Ammon's horn (tissue), 1 donor: ENCODE measurements around the gene LHFPL6.

Experiments used
- DNase-seq: peaks from one replicate; pipeline ENCODE4 v3.0.0-alpha.2; 2016; ENCODE audit warnings: low spot score

LHFPL6 gene

DNA sequence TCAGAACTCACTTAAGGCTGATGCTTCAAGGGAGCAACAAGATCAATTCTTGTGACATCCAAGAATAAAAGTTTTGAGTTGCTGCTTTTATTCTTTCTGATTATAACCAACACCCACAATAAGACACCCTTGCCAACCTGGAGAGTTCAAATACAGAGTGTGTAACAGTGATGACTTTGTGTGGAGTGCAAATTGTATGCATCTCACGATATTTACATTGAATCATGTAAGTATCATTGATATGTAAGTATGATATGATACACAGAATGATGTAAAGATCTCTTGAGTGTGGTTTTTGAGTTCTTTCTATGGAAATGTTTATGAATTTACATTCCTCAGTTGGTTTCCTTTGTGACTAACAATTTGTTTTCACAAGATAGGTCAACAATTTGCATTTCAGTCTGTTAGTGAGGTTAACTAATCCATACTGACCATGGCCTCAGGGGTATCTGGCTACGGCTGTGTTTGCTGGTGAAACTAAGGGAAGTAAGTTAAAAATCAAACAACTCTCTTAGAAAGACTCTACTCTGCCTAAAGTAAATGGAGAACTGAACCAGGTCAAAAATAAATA is 12.4 kb downstream of the LHFPL6 start:
- no peak for DNase-seq

DNA sequence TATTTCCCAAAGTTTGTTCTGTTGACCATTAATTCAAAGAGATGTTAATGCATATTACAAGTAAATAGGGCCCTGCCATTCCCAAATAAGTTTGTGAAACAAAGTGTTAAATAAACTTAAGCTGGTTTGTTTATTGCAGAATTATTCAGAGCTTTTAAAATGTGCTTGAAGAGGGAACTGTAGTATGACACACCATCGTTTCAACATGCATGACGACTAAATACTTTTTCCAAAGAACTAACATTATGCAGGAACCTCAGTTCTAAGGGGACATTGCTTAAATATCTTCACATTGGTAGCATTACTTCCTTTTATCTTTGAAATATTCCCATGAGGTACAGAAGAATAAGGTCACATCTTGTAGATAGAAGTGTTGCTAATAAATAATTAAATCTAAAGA is 14.6 kb downstream of the LHFPL6 start:
- no peak for DNase-seq

DNA sequence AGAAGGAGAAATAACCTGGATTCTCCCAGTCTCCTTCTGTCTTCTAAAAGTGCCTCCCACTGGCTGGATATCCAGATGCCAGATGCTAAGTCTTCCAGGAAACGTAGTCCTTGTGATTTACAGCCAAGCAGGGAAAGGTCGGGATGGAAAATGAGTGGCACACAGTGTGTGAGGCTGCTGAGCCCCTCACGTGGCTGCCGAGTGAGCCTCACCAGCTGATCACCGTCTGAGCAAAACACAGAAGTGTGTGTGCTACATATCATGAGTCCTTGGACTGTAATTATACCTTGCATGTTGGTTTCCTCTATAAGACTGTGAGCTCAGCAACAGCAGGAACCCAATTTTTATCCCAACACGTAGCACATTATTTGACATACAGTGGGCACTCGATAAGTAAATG is 15.1 kb downstream of the LHFPL6 start:
- DNase-seq, result no peak

DNA sequence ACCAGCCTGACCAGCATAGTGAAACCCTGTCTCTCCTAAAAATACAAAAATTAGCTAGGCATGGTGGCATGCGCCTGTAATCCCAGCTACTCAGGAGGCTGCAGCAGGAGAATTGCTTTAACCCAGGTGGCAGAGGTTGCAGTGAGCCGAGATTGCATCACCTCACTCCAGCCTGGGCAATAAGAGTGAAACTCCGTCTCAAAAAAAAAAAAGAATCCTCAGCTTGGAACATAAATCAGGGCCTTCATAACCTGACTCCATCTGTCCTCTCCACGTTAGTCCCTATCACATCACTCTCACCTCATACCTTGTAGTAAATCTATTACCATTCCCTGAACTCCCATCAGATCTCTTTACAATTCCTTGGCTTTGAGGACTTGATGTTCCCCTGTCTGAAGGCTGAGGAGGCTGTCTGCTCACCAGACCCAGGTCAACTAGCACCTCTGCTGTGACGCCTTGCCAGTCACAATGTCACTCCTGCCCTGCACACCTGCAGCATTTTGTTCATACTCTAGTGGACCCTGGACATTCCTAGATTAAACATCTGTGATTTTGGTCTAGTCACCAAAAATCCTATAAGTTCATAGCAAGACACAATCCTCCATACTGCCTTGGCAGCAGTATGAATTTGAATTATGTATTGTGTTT is 15.9 kb downstream of the LHFPL6 start:
- DNase-seq, result no peak

DNA sequence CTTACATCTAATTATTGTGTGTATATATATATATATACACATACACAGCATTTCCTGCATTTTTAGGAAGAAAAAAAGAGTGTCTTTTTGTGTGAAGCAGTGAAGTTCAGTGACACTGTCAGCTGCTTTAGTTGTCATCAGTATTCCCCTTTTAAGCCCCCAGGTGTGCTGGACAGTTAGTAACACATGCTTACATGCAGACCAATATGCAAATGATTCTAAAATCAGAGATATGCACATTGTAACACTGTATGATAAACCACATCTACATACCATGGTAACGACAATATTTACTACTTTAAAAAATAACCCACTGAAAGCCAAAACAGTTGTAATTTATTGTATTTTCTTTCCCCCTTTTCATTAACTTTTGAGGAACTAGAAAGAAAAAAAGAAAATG is 16.8 kb downstream of the LHFPL6 start:
- no peak for DNase-seq

DNA sequence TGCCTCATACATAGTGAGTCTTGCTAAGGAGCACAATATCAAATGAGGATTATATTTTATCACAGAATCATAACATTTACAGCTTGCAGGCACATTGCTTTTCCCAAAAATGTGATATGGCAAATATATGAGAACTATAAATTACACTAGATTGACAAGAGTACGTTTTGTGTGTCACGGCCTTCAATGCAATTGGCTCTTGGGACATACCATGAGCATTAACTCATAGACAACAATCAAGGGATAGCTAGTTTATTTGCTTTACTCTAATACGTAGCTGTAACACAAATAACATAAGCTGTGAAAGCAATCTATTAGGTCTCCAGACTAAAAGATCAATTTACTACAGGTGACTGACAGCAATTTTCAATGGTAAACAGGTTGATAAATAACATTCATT is 17.8 kb downstream of the LHFPL6 start:
- DNase-seq, result no peak

DNA sequence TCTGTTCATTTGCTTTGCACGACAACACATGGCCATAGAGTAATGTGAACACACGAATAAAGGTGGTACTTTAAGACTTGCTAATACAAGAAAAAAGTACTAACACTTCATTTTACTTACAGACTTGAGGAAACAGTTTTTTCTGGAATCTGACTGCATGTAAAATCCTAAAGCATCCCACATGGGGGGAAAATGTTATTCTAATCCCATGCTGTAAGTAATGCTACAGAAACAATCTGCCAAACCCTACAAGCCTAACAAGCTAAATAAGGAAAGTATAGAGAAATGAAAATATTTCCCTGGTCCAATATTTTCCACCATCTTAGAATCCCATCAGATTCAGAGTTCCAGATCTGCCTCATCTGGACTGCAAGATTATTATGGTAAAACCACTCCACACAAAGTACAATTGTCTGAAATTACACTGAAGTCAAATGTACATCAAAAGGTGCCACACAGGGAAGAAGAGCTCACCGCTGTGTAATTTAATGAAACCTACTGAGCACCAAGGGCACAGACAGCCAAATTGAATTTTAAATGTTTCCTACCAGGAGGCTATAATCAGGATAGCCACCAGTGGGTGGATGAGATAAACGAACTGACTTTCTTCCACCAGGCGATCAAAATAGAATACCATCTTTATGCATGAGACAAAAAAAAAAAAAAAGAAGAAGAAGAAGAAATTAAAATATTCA is 22.0 kb downstream of the LHFPL6 start:
- DNase-seq, result no peak

DNA sequence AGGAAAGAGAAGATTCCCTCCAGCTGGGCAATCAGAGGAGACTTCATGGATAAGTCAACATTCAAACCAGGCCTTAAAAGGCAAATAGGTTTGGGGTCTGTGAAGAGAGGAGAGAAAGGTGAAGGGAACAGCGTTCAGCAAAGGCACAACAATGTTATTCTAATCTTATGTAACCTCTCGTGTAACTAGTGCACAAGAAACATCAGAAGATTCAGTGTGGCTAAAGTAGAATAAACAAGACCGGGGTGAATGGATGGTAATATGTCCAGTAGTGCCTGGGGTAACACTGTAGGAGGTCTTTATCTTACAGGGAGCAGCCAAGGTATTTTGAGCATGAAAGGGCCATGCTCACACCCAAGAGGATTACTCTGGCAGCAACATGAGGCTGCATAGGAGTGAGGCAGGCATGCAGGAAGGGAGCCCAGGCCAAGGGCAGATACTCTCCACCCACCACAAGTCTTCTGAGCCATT is 24.1 kb downstream of the LHFPL6 start:
- DNase-seq, result no peak

DNA sequence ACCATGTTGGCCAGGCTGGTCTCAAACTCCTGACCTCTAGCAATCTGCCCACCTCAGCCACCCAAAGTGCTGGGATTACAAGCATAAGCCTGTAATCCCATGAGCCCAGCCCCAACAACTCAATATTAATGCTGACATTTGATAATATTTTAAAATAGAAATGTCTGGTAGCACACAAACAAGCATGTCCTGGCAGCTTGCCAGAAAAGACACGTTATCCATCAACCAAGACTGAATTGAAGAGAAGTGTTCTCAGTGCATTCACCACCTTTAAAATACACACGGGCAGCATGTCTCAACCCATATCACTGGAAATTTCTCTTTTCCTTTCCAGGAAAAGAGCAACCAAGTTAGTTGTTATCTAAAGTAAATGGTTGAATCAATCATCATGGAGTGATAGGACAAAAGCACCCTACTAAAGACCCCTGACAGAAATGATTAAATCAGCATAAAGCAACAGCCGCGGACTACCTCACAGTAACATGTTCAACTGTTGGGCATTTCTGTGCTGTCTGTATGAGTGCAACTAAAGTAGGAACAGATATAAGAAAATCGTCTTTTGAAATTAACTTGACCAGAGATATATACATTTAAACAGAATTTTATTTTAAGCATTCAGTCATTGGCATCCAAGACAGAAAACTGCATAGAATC is 25.0 kb downstream of the LHFPL6 start:
- no peak for DNase-seq

DNA sequence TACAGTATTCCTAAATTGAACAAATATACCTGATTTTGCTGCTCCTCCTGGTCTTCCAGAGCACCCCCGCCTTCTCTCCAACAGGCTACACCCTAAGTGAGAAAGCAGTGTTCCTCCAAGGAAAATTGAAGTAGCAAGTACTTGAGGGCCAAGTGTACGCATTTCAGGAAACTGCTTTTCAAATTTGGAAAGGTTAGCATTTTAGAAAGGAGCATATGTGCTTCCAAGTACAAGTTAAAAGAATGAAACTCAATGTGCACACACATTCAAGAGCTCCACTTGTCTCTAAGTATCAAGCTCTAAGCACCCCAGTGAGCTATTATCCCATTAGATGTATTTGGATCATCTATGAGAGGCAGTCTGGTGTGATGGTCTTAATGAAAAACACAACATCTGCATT is 25.8 kb downstream of the LHFPL6 start:
- DNase-seq, result no peak

DNA sequence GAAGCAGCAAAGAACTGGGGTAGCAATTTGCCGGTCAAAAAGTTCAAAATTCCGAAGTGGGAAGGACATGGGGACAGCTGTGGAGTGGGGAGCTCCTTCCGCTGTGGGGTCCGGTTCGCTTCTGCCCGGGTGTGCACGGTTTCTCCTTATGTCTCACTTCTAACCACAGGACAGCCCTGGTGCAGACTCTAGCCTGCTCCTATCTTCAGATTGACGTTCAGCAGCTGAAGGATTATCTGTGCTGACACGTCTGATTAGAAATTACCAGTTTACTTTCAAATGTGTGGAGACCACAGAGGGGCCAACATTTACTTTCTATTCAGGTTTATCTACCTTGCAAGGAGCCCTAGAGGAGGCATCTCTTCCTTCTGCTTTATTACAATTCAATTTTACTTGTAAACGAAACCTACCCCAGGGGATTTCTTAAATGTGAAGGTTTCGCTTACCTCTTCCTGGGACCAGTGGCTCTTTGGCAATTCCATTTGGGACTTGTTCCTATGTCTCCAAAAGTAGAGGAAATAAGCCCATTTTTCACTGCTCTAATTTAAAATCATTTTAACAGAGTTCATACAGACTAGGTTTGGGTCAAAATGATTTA is 27.3 kb downstream of the LHFPL6 start:
- no peak for DNase-seq

DNA sequence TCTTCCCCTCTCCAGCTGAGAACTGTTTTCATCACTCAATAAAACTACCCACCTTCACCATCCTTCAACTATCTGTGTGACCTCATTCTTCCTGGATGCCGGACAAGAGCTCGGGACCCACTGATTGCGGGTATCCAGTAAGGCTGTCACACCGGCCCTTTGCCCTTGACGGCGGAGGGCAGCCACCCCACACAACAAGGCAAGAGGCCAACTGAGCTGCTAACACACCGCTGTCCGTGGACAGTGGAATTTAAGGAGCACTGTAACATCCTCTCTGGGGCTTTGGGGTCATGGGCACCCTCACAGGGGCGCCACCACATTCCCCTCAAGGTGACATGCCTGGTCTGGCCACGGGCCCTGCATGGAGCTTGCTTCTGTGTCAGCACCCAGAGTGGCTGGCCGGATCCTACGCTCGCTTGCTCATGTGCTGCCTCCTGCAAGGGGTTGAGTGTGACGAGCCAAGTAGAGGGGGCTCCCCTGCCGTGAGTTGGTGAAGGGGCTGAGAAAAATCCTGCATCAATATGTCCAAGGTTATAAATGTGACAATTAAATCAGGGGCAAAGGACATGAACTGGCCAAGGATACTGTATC is 31.4 kb downstream of the LHFPL6 start:
- DNase-seq, result no peak

DNA sequence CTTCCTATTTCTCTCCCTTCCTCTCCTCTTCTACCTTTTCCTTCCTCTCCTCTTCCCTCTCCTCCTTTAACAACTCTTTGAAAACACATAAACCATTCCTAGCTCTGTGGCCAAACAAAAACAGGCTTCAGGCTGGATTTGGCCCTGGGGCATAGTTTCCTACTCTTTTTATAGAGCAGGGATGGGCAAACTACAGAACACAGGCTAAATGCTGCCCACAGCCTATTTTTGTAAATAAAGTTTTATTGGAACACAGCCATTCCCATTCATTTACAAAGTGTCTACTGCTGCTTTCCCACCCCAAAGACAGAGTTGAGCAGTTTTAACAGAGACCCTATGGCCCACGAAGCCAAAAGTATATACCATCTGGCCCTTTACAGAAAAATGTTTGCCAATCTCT is 35.4 kb downstream of the LHFPL6 start:
- no peak for DNase-seq

DNA sequence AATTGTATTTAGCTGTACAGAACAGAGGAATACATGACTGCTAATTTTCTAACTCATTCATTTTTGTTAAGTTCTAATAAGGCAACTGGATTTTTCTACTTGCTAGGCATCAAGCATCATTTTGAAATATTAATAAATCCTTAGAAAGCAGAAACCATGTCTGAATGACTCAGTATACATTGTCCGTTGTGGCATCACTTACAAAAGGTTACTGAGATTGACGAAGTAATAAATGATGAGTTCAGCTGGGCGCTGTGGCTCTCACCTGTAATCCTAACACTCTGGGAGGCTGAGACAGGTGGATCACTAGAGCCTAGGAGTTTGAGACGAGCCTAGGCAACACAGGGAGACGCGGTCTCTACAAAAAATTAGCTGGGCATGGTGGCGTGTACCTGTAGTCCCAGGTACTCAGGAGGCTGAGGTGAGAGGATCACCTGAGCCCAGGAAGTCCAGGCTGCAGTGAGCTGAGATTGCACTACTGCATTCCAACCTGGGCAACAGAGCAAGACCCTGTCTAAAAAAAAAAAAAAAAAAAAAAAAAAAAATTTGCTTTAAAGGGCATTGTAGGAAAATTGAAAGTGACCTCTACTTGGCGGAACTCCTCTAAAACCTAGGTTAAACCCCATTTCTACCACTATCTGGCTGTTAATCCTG is 36.6 kb downstream of the LHFPL6 start:
- DNase-seq, result no peak

DNA sequence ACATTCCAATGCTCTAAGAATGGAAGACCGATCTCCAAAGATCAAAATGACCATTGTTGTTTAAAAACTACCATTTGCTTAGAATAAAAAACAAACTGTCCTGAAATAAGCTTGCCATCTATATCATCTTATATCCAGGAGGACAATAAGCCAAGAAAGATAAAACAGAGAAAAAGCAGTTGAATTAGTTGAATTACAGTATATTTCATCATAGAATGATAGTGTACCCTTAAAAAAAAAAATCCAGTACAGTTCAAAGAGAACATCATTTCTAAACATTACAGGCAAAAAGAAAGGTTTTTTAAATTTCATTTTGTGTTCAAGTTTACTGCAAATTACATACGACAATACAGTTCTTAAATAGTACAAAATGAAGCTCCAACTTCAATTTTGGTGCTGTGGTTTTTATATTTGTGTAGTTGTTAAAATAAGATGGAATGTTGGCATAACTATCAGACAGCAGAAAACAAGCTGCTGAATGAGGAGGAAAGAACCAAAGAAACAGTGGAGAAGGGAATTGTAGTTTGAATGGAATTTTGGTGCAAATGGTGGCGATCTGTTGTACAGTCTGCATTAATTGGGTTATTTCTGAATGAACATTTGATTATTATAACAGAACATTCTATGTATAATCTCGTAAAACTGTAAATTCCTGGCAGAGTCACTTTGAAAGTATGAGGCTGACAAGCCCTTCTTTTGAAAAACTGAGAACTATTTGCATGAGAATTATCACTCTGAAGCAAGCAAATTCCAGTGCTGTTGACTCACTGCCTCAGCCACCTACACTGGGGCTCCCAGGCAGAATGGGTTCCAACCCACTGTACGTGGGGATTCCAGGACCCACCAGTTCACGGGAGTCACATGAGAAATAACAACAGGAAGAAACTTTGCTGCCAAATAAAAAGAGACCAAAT is 37.7 kb downstream of the LHFPL6 start:
- DNase-seq, result peak; percentile 16

DNA sequence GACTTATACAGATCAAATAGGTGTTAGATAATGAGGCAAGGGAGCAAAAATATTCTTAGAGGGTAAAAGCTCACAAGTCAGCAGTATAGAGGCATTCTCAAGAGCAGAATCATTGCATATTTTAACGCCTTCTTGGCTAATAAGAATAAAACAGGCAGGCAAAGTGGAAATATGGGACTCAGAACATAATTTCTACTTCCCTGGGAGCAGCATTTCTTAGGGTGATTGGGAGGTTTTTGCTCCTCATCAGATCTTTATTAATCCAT is 39.6 kb downstream of the LHFPL6 start:
- DNase-seq, result no peak

DNA sequence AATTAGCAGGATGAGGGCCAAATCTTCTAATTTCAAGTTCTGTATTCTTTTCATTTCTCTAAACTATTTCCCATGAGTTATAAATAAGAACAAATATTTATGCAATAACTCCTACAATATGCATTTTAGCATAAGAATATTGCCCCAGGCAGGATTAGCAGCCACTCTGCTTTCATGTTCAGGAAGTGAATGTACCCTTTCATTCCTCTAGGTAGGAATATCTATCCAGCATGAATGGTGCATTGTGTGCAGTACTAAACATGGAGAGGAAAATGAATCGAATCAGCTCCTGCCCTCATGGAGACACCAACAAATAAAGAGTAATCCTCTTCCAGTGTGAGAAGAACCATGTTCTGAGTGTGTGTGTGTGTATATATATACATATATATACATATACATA is 41.0 kb downstream of the LHFPL6 start:
- no peak for DNase-seq

DNA sequence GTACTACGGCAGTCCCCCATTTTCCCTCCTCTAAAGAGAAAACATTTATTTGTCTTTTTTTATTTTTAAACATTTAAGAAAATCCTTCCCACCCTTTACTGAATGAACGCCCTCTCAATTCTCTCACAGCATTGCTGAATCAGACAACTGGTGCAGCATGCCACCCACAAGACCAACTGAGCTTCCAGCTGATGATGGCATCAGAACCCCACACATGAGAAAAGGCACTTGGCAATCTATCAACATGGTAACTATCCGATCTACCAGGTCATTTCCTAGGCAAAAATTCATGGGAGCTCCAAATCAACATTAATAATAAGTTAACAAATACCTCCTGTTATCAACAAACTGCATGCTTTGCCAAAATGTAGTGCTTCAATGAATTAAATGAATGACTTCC is 43.1 kb downstream of the LHFPL6 start:
- peak; percentile 61 for DNase-seq

DNA sequence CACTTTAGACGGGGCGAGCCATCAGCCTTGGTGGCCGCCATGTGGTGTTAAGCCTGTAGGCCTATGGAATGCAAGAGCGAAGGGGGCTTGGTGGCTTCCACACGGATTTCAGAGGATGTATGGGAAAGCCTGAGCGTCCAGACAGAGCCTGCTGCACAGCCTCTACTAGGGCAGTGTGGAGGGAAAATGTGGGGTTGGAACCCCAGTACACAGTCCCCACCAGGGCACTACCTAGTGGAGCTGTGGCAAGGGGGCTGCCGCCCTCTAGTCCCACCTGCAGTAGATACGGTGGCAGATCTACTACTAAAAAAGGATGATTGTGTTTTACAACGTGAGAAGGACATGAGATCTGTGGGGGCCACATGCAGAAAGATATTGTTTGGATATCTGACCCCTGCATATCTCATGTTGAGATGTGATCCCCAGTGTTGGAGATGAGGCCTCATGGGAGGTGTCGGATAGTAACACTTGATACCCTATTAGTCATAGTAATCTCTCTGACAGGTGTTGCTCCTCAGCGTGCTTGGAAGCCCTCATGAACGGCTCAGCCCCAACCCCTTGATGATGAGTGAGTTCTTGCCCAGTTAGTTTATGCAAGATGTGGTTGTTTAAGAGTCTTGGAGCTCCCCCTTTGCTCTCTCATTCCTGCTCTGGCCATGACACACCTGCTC is 45.6 kb downstream of the LHFPL6 start:
- no peak for DNase-seq

DNA sequence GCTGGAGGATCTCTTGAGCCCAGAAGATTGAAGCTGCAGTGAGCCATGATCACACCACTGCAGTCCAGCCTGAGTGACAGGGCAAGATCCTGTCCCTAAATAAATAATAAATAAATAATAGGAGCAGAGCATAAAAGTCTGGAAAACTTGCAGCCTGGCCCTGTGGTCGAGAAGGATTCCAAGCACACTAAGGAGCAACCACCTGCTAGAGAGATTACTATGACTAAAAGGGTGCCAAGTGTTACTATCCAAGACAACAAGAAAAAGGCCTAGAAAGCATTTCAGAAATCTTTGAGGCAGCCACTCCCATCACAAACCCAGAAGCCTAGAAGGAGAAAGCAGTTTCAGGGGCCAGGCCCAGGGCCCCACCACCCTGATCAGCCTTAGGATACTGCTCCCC is 46.1 kb downstream of the LHFPL6 start:
- no peak for DNase-seq
